ENCODE measurements around the gene KLHL25. TPM values are rescaled to one million over a fixed set of nuclear protein-coding genes. Genes with fewer than 3 reads are reported as not detected.
A peak's percentile ranks its signal among the peaks of the same experiment; 100 is the strongest.

KLHL25 gene
- total RNA-seq, 1 experiment from 2014 or later, result 18.4 TPM

- no peaks in the 10 kb centered on the region; the same call in 1 of the 2 replicates for H3K4me1 ChIP-seq (ENCODE audit: insufficient read depth, low read length)
- H3K23me2 ChIP-seq (ENCODE audit: insufficient read length, low read depth, low read length, poor library complexity, severe bottlenecking), result no peaks in the 10 kb centered on the region
- Mint-ChIP-seq H3K27me3 (ENCODE audit: low read depth) (no peaks in the 10 kb centered on the region), H3K4me3 (no peak overlapping the region), H3K36me3 (ENCODE audit: insufficient read depth in 1 of 3, low read depth in 3 of 3) (peaks cover 0 to 15% (median 3%) of the 10 kb centered on the region in 3 experiments; a peak in 6 of 7 replicates), H3K9me3 (no peaks in the 10 kb centered on the region), H3K4me1 (peaks cover 32 to 33% of the 10 kb centered on the region in 2 experiments), H3K27ac (peak overlapping the region; percentile 61 to 85 (median 65); a peak in 6 of 7 replicates)
- H4K5ac ChIP-seq (ENCODE audit: insufficient read length, low read depth, low read length), result no peak overlapping the region
- DNase-seq, result no peak
- no peak overlapping the region for H2AFZ ChIP-seq (ENCODE audit: low read length)
- H4K91ac ChIP-seq (ENCODE audit: insufficient read length, low read depth, low read length), result no peak overlapping the region
- H3K9me3 ChIP-seq (ENCODE audit: control insufficient read depth, low read depth, low read length), result no peaks in the 10 kb centered on the region
- H3K27ac ChIP-seq (ENCODE audit: insufficient read length, low read depth, low read length), result no peak overlapping the region
- peaks cover 28% of the 10 kb centered on the region for H3K79me2 ChIP-seq (ENCODE audit: insufficient read depth, low read length)
- no peak overlapping the region for H2BK120ac ChIP-seq (ENCODE audit: low read depth, low read length, poor library complexity, severe bottlenecking)
- 0 out of 2 replicates have a peak overlapping the region, but pooled peaks have one; percentile 27 for H3K14ac ChIP-seq (ENCODE audit: insufficient read depth, low read length)
- no peak overlapping the region for H3T11ph ChIP-seq (ENCODE audit: low read length)
- no peak overlapping the region for H4K8ac ChIP-seq (replicated peaks; ENCODE audit: insufficient read length, low read depth, low read length)
- H4K20me1 ChIP-seq (ENCODE audit: control insufficient read depth, insufficient read depth, insufficient read length), result no peaks in the 10 kb centered on the region
- no peak overlapping the region for H3K18ac ChIP-seq (ENCODE audit: insufficient read length, low read depth, low read length)
- WGBS (ENCODE audit: extremely low coverage, insufficient read length, low lambda C conversion rate), result no CpG with 5 or more reads among the region's 18 CpGs
- TF ChIP-seq CTCF (conservative IDR thresholded peaks at IDR 0.05), result no peak
- no peak overlapping the region for H3K56ac ChIP-seq (ENCODE audit: insufficient read length, low read depth, low read length)
- no peaks in the 10 kb centered on the region for H3K27me3 ChIP-seq (ENCODE audit: insufficient read depth, low read length)
- H2AK5ac ChIP-seq (ENCODE audit: insufficient read length, low read length), result no peak overlapping the region
- H3K23ac ChIP-seq (ENCODE audit: insufficient read length, low read depth, low read length), result no peak overlapping the region
- peaks cover 18% of the 10 kb centered on the region for H3K79me1 ChIP-seq (ENCODE audit: insufficient read depth, low read depth, low read length, poor library complexity, severe bottlenecking)
- H2BK12ac ChIP-seq (ENCODE audit: insufficient read length, low read depth, low read length), result no peak overlapping the region
- no peak overlapping the region for H2BK5ac ChIP-seq (ENCODE audit: insufficient read length, low read length)
- no peak overlapping the region for H2BK20ac ChIP-seq (ENCODE audit: low read depth, low read length, poor library complexity, severe bottlenecking)
- H3K9ac ChIP-seq (ENCODE audit: extremely low read depth, insufficient read length, low read length), result no peak overlapping the region
- H3K4ac ChIP-seq (ENCODE audit: low read depth, low read length), result no peak overlapping the region
- H2BK15ac ChIP-seq (ENCODE audit: low read depth, low read length), result no peak overlapping the region
- no peak overlapping the region for H3K4me2 ChIP-seq (ENCODE audit: insufficient read depth, insufficient read length, low read length)
These were observed 17.2 kb downstream of the KLHL25 start for GRCh38 chr15:85777250-85778106.
